ENCODE measurements around the gene PCLO. TPM values are rescaled to one million over a fixed set of nuclear protein-coding genes. Genes with fewer than 3 reads are reported as not detected.

The PCLO gene
- total and polyA plus RNA-seq, 2 of the 8 experiments (the other 6 are each of a cell fraction or from before 2014, with no cell fraction given): 1.5 to 3.2 TPM

GRCh38 chr7:82750007-82750406 is 412.7 kb downstream of the PCLO start:
- H2BK20ac ChIP-seq (ENCODE audit: low read length): no peak overlapping the region
- WGBS, 2 experiments (ENCODE audit: extremely low coverage in 1 of 2, insufficient coverage in 1 of 2, insufficient read length in 1 of 2, insufficient replicate concordance in 2 of 2, low coverage in 1 of 2, low lambda C conversion rate in 2 of 2, missing lambda C conversion rate in 1 of 2): 88% methylated on average over 2 of the region's 2 CpGs; no CpG with 5 or more reads in 1 of the 2 experiments
- no peak overlapping the region for H3K4me2 ChIP-seq (ENCODE audit: insufficient read depth in 1 of 2, low read depth in 2 of 2, low read length in 2 of 2)
- H3K4ac ChIP-seq (replicated peaks; ENCODE audit: insufficient read length, low read depth, low read length): no peak overlapping the region
- no peak overlapping the region for H4K5ac ChIP-seq (ENCODE audit: insufficient read length, low read depth, low read length)
- no peak overlapping the region for H2AK5ac ChIP-seq (ENCODE audit: low read depth, low read length)
- CTCF ChIA-PET (ENCODE audit: partially characterized antibody): no interaction called here
- H3K4me3 ChIP-seq (ENCODE audit: extremely low read depth in 1 of 4, insufficient read depth in 2 of 4, low read depth in 3 of 4, low read length in 4 of 4): no peak overlapping the region
- POLR2A ChIA-PET (ENCODE audit: partially characterized antibody): no interaction called here
- no peaks in the 10 kb centered on the region for H3K23me2 ChIP-seq (ENCODE audit: low read depth, low read length)
- no peak overlapping the region for H3K9ac ChIP-seq (replicated peaks in 1 of 4; ENCODE audit: extremely low read depth in 1 of 4, low read depth in 3 of 4, low read length in 3 of 4)
- no peak overlapping the region for H2BK5ac ChIP-seq (ENCODE audit: low read depth, low read length)
- no peak overlapping the region for H3K14ac ChIP-seq (ENCODE audit: insufficient read length)
- no peaks in the 10 kb centered on the region for H4K20me1 ChIP-seq (replicated peaks in 1 of 2; ENCODE audit: control insufficient read depth in 1 of 2, insufficient read depth in 2 of 2, low read length in 2 of 2)
- H2AFZ ChIP-seq (ENCODE audit: low read length): no peak overlapping the region
- no peaks in the 10 kb centered on the region for H3K36me3 ChIP-seq (ENCODE audit: control insufficient read depth in 2 of 4, insufficient read depth in 4 of 4, low read length in 3 of 4)
- no peak overlapping the region for H4K91ac ChIP-seq (replicated peaks; ENCODE audit: insufficient read length, low read length)
- FAIRE-seq (no peak), DNase-seq (ENCODE audit: low read depth in 1 of 2, low spot score in 2 of 2) (no peak)
- TF ChIP-seq GABPA (IDR thresholded peaks at IDR 0.05; ENCODE audit: borderline replicate concordance, insufficient read depth, low read length) (no peak), RXRA (IDR thresholded peaks at IDR 0.05; ENCODE audit: insufficient read depth, low read depth, low read length) (no peak), POU5F1 (IDR thresholded peaks at IDR 0.05; ENCODE audit: low read depth, low read length) (no peak), TAF1 (IDR thresholded peaks at IDR 0.05; ENCODE audit: low read depth, low read length) (no peak), SIN3A (conservative IDR thresholded peaks at IDR 0.05 in 1 of 2, IDR thresholded peaks at IDR 0.05 in 1 of 2; ENCODE audit: low read depth in 1 of 2, low read length in 2 of 2) (no peak)
- H4K8ac ChIP-seq (ENCODE audit: extremely low read depth, insufficient read depth, low read length): no peak overlapping the region
- H3K27me3 ChIP-seq (replicated peaks in 1 of 4; ENCODE audit: control insufficient read depth in 3 of 4, extremely low read depth in 1 of 4, insufficient read depth in 3 of 4, low read length in 3 of 4): no peaks in the 10 kb centered on the region
- H3K4me1 ChIP-seq (replicated peaks in 1 of 4; ENCODE audit: control insufficient read depth in 3 of 4, insufficient read depth in 4 of 4, low read length in 3 of 4): no peaks in the 10 kb centered on the region; a peak in 1 of 7 replicates
- no peak overlapping the region for H3K23ac ChIP-seq (ENCODE audit: insufficient read length)
- H3K56ac ChIP-seq (replicated peaks; ENCODE audit: insufficient read length, low read depth, low read length): no peak overlapping the region
- no peak overlapping the region for H2BK12ac ChIP-seq (ENCODE audit: low read depth, low read length)
- H2BK120ac ChIP-seq (replicated peaks; ENCODE audit: low read depth, low read length): no peak overlapping the region
- no peak overlapping the region for H2BK15ac ChIP-seq (ENCODE audit: low read length)
- no peak overlapping the region for H3K27ac ChIP-seq (ENCODE audit: low read depth, low read length)
- no peak overlapping the region for H3K18ac ChIP-seq (ENCODE audit: extremely low read depth, low read length)
- no peaks in the 10 kb centered on the region for H3K79me2 ChIP-seq (ENCODE audit: control insufficient read depth in 1 of 2, insufficient read depth in 2 of 2, low read length in 2 of 2)
- H3K79me1 ChIP-seq (ENCODE audit: low read depth, low read length): no peaks in the 10 kb centered on the region
- H3K9me3 ChIP-seq (ENCODE audit: insufficient read depth in 2 of 2, low read depth in 1 of 2, low read length in 1 of 2): no peaks in the 10 kb centered on the region
